ENCODE results near the gene NTM.
"Not testable (repeated sequence)": the region's sequence is repeated elsewhere in the genome, so short reads cannot be mapped to it uniquely, and the experiment has no call there.

The NTM gene

DNA sequence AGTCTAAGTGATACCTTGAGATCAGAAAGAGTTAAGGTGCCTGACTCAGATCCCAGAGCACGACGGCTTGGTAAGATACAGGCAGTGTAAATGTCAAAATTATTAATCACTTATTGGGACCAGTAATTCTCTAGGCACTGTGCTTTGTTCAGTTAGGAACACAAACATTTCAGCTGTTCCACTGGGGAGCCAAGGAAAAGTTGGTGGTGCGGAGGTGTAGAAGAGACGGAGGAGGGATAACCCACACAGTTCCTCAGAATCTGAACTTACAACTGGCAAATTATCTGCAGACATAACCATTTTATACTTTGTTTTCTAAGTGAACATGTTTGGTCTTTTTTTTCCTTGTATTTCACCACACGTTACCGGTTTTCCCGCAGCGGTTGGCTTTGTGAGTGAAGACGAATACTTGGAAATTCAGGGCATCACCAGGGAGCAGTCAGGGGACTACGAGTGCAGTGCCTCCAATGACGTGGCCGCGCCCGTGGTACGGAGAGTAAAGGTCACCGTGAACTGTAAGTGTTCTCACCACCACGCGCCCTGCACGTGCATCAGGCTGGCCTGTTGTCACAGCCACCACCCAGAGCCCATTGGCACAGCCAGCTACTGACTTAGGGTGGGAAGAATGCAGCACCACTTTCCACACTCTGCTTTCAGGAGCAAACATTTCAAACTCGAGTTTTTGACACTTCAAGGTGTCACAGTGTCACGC lies 937.0 kb downstream of the NTM start:
- H3K36me3 Mint-ChIP-seq: no peaks in the 10 kb centered on the region
- H3K4me1 Mint-ChIP-seq: no peaks in the 10 kb centered on the region
- no peak overlapping the region for H3K4me3 Mint-ChIP-seq
- no peaks in the 10 kb centered on the region for H3K9me3 Mint-ChIP-seq
- H3K27me3 Mint-ChIP-seq: no peaks in the 10 kb centered on the region
- H3K27ac Mint-ChIP-seq: no peak overlapping the region

- Mint-ChIP-seq H3K27me3 (no peaks in the 10 kb centered on the region), H3K27ac (no peak overlapping the region), H3K4me1 (no peaks in the 10 kb centered on the region), H3K4me3 (no peak overlapping the region), H3K36me3 (no peaks in the 10 kb centered on the region), H3K9me3 (no peaks in the 10 kb centered on the region)
Measured at GRCh38 chr11:132310390-132311375, 940.3 kb downstream of the NTM start.

GRCh38 chr11:132311703-132312102 lies 941.3 kb downstream of the NTM start:
- no peak overlapping the region for H3K4me3 Mint-ChIP-seq
- H3K36me3 Mint-ChIP-seq: no peaks in the 10 kb centered on the region
- H3K27ac Mint-ChIP-seq: no peak overlapping the region
- no peaks in the 10 kb centered on the region for H3K9me3 Mint-ChIP-seq
- H3K4me1 Mint-ChIP-seq: no peaks in the 10 kb centered on the region
- H3K27me3 Mint-ChIP-seq: no peaks in the 10 kb centered on the region

GRCh38 chr11:132312161-132312560 lies 941.7 kb downstream of the NTM start:
- H3K36me3 Mint-ChIP-seq: no peaks in the 10 kb centered on the region
- no peaks in the 10 kb centered on the region for H3K4me1 Mint-ChIP-seq
- H3K4me3 Mint-ChIP-seq: no peak overlapping the region
- H3K27me3 Mint-ChIP-seq: no peaks in the 10 kb centered on the region
- no peaks in the 10 kb centered on the region for H3K9me3 Mint-ChIP-seq
- H3K27ac Mint-ChIP-seq: no peak overlapping the region

- Mint-ChIP-seq H3K27ac (no peak overlapping the region), H3K4me1 (no peaks in the 10 kb centered on the region), H3K4me3 (no peak overlapping the region), H3K9me3 (no peaks in the 10 kb centered on the region), H3K27me3 (no peaks in the 10 kb centered on the region), H3K36me3 (no peaks in the 10 kb centered on the region)
Measured at GRCh38 chr11:132312701-132313111, 942.3 kb downstream of the NTM start.

DNA sequence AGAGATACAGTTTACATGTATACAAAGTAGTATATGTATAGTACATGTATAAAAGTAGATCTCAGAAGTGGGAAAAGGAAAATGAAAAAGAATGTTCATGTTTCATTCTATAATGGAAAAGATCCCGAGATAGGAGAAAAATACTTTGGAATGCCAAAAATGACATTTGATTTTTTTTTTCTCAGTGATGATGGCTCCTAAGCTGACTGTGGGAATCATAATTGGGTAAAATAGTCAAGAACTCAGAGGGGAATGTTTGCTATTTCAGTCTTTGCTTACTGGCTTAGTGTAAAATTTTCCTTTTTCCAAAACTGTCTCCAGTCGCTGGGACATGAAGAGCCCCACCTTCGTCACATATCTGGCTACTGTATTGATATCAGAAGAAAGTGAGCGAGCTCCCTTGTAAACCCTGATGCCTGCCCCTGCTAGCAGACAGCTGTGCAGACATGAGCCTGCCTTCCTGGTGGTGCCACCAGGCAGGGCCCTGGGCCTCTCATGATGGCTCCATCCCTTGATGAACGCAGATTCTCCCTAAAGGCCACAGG lies 944.6 kb downstream of the NTM start:
- H3K9me3 Mint-ChIP-seq: no peaks in the 10 kb centered on the region
- H3K4me3 Mint-ChIP-seq: no peak overlapping the region
- no peaks in the 10 kb centered on the region for H3K27me3 Mint-ChIP-seq
- no peaks in the 10 kb centered on the region for H3K36me3 Mint-ChIP-seq
- H3K4me1 Mint-ChIP-seq: no peaks in the 10 kb centered on the region
- no peak overlapping the region for H3K27ac Mint-ChIP-seq

- no peaks in the 10 kb centered on the region for H3K36me3 Mint-ChIP-seq
- no peak overlapping the region for H3K4me3 Mint-ChIP-seq
- no peak overlapping the region for H3K27ac Mint-ChIP-seq
- no peaks in the 10 kb centered on the region for H3K9me3 Mint-ChIP-seq
- no peaks in the 10 kb centered on the region for H3K27me3 Mint-ChIP-seq
- H3K4me1 Mint-ChIP-seq: no peaks in the 10 kb centered on the region
Measured at GRCh38 chr11:132315696-132316095, 945.3 kb downstream of the NTM start.

DNA sequence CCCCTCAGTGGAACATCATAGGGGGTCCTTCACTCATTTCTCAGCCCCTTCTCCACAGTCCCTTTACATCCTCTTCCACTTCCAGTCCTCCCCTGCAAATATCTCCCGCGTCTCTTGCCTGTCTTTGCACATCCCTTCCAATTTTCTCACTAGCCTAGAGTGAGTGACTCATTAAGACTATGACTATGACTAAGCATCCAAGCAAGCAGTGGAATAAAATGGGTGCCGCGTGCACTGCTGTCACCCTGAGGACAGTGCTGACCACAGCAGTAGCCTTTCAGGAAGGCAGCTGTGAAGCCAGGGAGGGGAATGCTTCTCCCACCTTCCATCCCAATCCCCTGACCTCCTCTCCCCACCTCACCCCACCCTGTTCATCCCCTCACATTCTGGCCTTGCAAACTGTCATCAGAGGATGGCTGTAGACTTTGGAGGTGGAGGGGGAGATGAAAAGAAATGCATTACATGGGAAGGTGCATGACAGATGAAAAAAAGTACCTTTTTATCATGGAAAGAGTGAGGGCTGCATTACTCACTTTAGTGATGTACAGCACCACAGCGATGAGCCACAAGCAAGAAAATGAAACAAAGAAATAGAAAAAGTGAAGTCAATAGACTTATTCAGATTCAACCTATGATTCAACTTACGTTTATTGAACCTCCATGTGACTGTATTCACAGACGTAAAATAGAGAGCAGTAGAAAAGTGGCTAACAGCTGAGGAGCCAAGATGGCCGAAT lies 948.2 kb downstream of the NTM start:
- Mint-ChIP-seq H3K9me3 (no peaks in the 10 kb centered on the region), H3K27ac (no peak overlapping the region), H3K4me3 (no peak overlapping the region), H3K4me1 (no peaks in the 10 kb centered on the region), H3K27me3 (no peaks in the 10 kb centered on the region), H3K36me3 (no peaks in the 10 kb centered on the region)

DNA sequence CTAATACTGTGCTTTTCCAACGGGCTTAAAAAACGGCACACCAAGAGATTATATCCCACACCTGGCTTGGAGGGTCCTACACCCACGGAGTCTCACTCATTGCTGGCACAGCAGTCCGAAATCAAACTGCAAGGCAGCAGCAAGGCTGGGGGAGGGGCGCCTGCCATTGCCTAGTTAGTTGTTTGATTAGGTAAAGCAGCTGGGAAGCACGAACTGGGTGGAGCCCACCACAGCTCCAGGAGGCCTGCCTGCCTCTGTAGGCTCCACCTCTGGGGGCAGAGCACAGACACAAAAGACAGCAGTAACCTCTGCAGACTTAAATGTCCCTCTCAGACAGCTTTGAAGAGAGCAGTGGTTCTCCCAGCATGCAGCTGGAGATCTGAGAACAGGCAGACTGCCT lies 949.0 kb downstream of the NTM start:
- H3K4me1 Mint-ChIP-seq, H3K4me3 Mint-ChIP-seq, H3K9me3 Mint-ChIP-seq, H3K27me3 Mint-ChIP-seq, H3K36me3 Mint-ChIP-seq, H3K27ac Mint-ChIP-seq: not testable (repeated sequence)

- no peak overlapping the region for H3K27ac Mint-ChIP-seq
- no peaks in the 10 kb centered on the region for H3K4me1 Mint-ChIP-seq
- H3K4me3 Mint-ChIP-seq: no peak overlapping the region
- H3K27me3 Mint-ChIP-seq: no peaks in the 10 kb centered on the region
- H3K9me3 Mint-ChIP-seq: no peaks in the 10 kb centered on the region
- H3K36me3 Mint-ChIP-seq: no peaks in the 10 kb centered on the region
Measured at GRCh38 chr11:132330515-132330914, 960.1 kb downstream of the NTM start.

DNA sequence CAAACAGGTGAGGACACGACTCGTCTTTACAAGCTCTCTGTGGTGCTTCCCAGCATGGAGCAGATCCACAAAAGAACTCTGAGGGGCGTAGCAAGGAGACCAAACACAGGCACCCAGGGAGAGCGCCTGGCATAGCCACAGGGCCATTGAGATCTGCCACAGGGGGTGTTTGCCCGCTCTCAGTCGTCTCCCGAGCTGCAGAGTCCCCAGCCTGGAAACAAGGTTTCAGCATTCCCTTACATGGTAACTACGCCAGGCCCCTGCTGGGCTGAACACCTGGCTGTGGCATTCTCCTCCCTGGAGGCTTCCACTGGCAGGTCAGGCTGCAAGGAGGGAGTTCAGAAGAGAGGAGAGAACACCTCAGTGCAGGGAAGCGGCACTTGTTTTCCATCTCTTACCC lies 962.1 kb downstream of the NTM start:
- H3K9me3 Mint-ChIP-seq: no peaks in the 10 kb centered on the region
- no peaks in the 10 kb centered on the region for H3K36me3 Mint-ChIP-seq
- H3K4me1 Mint-ChIP-seq: no peaks in the 10 kb centered on the region
- H3K27ac Mint-ChIP-seq: no peak overlapping the region
- no peaks in the 10 kb centered on the region for H3K27me3 Mint-ChIP-seq
- H3K4me3 Mint-ChIP-seq: no peak overlapping the region

- H3K9me3 Mint-ChIP-seq: no peaks in the 10 kb centered on the region
- H3K36me3 Mint-ChIP-seq: no peaks in the 10 kb centered on the region
- H3K4me3 Mint-ChIP-seq: no peak overlapping the region
- no peaks in the 10 kb centered on the region for H3K4me1 Mint-ChIP-seq
- H3K27ac Mint-ChIP-seq: no peak overlapping the region
- H3K27me3 Mint-ChIP-seq: no peaks in the 10 kb centered on the region
Measured at GRCh38 chr11:132334769-132335280, 964.4 kb downstream of the NTM start.

- Mint-ChIP-seq H3K27me3 (no peaks in the 10 kb centered on the region), H3K4me3 (no peak overlapping the region), H3K36me3 (no peaks in the 10 kb centered on the region), H3K9me3 (no peaks in the 10 kb centered on the region), H3K4me1 (no peaks in the 10 kb centered on the region), H3K27ac (no peak overlapping the region)
Measured at GRCh38 chr11:132335311-132335710, 964.9 kb downstream of the NTM start.

DNA sequence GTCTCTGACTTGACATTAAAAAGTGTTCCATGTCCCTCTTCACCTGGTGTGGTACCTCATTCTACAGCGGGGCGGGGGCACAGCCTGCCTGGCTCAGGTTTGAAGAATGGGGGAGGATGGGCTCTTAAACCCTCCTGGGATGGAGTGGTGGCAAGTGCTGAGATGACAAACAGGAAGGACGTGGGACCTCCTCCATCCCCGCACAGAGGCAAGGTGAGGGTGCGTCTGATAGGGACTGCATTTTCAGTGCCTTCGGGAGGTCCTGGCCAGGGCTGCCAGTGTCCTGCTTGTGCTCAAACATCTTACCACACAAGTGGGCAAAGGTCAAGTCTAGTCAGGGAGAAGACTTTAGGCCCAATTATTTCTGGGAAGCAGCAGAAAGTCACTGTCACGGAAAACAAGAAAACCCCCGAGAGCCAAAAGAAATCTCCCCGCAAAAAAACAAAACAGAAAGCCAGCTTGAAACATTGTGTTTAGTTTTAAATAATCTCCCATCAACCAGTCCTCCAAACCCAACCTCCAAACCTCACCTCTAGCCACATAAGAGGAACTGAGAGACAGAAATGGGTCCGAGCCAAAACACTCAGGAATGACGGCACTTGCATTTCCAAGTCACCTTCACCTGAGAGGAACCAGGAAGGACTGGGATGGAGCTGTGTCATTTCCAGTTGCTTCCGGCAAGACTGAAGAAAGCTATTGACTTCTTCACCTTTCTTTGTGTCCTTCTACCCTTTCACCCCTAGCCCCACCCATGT lies 966.5 kb downstream of the NTM start:
- no peaks in the 10 kb centered on the region for H3K9me3 Mint-ChIP-seq
- H3K4me1 Mint-ChIP-seq: no peaks in the 10 kb centered on the region
- H3K27ac Mint-ChIP-seq: no peak overlapping the region
- no peaks in the 10 kb centered on the region for H3K27me3 Mint-ChIP-seq
- H3K36me3 Mint-ChIP-seq: no peaks in the 10 kb centered on the region
- H3K4me3 Mint-ChIP-seq: no peak overlapping the region
